ENCODE measurements around the gene REEP3. TPM values are rescaled to one million over a fixed set of nuclear protein-coding genes. Genes with fewer than 3 reads are reported as not detected.

The REEP3 gene
- polyA plus RNA-seq, 1 donor from 2014 or later = 6.9 TPM

DNA sequence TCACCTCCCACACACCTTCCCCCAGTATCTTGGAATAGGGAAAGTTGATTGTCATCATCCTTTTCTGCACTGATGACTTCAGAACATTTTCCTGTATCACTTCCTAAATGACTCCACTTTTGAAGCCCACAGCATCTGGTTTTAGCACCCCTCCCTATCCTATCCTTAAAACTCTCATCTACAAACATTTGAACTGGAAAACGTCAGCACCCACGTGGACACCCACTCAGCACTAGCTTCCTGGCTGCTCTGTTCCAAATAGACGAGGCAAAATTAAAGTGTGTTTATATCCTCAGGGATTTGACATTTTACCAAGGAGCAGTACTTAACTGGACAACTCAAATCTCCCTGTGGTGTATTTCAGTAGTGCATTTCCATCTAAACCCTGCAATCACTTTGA lies 73.9 kb downstream of the REEP3 start:
- Histone ChIP-seq H3K9me2 (ENCODE audit: insufficient read depth, low read length) (no peaks in the 10 kb centered on the region), H3K4me2 (ENCODE audit: low read length) (no peak overlapping the region)

DNA sequence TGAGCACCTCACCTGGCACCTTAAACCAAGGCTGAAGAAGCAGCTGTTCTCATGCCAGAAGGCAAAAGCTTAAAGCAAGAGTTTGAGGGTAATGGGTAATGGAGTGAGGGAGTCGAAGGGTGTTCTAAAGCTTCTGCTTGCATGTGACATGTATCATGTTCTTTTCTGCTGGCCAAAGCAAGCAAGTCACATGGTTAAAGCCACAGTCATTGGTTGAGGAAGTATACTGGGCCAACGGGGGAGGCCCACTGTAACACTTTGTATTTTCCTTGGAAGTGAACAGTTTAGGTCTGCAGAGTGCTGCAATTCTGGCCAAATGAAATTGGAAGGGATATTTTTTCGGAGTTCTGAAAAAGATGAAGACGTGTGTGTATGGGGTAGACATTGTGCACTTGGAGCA lies 75.7 kb downstream of the REEP3 start:
- Histone ChIP-seq H3K27ac (ENCODE audit: low read length) (no peak overlapping the region), H3K9ac (ENCODE audit: low read length) (no peak overlapping the region), H3K4me2 (ENCODE audit: low read length) (no peak overlapping the region), H3K79me2 (replicated peaks; ENCODE audit: insufficient read depth, low read length) (no peaks in the 10 kb centered on the region), H3K9me2 (ENCODE audit: insufficient read depth, low read length) (no peaks in the 10 kb centered on the region), H4K20me1 (ENCODE audit: insufficient read depth) (no peaks in the 10 kb centered on the region), H3F3A (ENCODE audit: insufficient read depth, low read length, poor library complexity, severe bottlenecking) (no peaks in the 10 kb centered on the region), H3K27me3 (ENCODE audit: insufficient read depth, low read depth, low read length) (no peaks in the 10 kb centered on the region), H2AFZ (ENCODE audit: low read depth, low read length) (no peak overlapping the region), H3K9me3 (ENCODE audit: low read length) (no peaks in the 10 kb centered on the region), H3K4me3 (ENCODE audit: low read length) (no peak overlapping the region), H3K36me3 (ENCODE audit: insufficient read depth, low read length) (no peaks in the 10 kb centered on the region)
- TF ChIP-seq EP300 (conservative IDR thresholded peaks at IDR 0.05; ENCODE audit: poor library complexity, severe bottlenecking) = no peak
- no peak for TF ChIP-seq MXI1 (conservative IDR thresholded peaks at IDR 0.05; ENCODE audit: poor library complexity, severe bottlenecking)
- no peak for TF ChIP-seq SMC3 (conservative IDR thresholded peaks at IDR 0.05; ENCODE audit: poor library complexity)
- TF ChIP-seq POLR2AphosphoS5 (IDR thresholded peaks at IDR 0.05) = no peak
- no peak for TF ChIP-seq RAD21 (conservative IDR thresholded peaks at IDR 0.05)
- TF ChIP-seq TAF1 (IDR thresholded peaks at IDR 0.05; ENCODE audit: low read depth) = no peak
- no peak for TF ChIP-seq CTCF (IDR thresholded peaks at IDR 0.05; ENCODE audit: poor library complexity, severe bottlenecking)
- TF ChIP-seq EZH2 (IDR thresholded peaks at IDR 0.05; ENCODE audit: borderline replicate concordance, insufficient read depth, low read length, poor library complexity, severe bottlenecking) = no peak
- TF ChIP-seq, protein P1, sequence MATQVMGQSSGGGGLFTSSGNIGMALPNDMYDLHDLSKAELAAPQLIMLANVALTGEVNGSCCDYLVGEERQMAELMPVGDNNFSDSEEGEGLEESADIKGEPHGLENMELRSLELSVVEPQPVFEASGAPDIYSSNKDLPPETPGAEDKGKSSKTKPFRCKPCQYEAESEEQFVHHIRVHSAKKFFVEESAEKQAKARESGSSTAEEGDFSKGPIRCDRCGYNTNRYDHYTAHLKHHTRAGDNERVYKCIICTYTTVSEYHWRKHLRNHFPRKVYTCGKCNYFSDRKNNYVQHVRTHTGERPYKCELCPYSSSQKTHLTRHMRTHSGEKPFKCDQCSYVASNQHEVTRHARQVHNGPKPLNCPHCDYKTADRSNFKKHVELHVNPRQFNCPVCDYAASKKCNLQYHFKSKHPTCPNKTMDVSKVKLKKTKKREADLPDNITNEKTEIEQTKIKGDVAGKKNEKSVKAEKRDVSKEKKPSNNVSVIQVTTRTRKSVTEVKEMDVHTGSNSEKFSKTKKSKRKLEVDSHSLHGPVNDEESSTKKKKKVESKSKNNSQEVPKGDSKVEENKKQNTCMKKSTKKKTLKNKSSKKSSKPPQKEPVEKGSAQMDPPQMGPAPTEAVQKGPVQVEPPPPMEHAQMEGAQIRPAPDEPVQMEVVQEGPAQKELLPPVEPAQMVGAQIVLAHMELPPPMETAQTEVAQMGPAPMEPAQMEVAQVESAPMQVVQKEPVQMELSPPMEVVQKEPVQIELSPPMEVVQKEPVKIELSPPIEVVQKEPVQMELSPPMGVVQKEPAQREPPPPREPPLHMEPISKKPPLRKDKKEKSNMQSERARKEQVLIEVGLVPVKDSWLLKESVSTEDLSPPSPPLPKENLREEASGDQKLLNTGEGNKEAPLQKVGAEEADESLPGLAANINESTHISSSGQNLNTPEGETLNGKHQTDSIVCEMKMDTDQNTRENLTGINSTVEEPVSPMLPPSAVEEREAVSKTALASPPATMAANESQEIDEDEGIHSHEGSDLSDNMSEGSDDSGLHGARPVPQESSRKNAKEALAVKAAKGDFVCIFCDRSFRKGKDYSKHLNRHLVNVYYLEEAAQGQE (IDR thresholded peaks at IDR 0.05; ENCODE audit: borderline replicate concordance) = no peak

More for the DNA sequence above, 73.9 kb downstream of the REEP3 start:
- Histone ChIP-seq H2AFZ (ENCODE audit: low read depth, low read length) (no peak overlapping the region), H3K27ac (ENCODE audit: low read length) (no peak overlapping the region), H3K9ac (ENCODE audit: low read length) (no peak overlapping the region), H3K27me3 (ENCODE audit: insufficient read depth, low read depth, low read length) (no peaks in the 10 kb centered on the region), H3F3A (ENCODE audit: insufficient read depth, low read length, poor library complexity, severe bottlenecking) (no peaks in the 10 kb centered on the region), H3K4me3 (ENCODE audit: low read length) (no peak overlapping the region), H4K20me1 (ENCODE audit: insufficient read depth) (no peaks in the 10 kb centered on the region), H3K9me3 (ENCODE audit: low read length) (no peaks in the 10 kb centered on the region), H3K36me3 (ENCODE audit: insufficient read depth, low read length) (no peaks in the 10 kb centered on the region), H3K79me2 (replicated peaks; ENCODE audit: insufficient read depth, low read length) (no peaks in the 10 kb centered on the region)
- no peak for TF ChIP-seq TAF1 (IDR thresholded peaks at IDR 0.05; ENCODE audit: low read depth)
- no peak for TF ChIP-seq MXI1 (conservative IDR thresholded peaks at IDR 0.05; ENCODE audit: poor library complexity, severe bottlenecking)
- TF ChIP-seq RAD21 (conservative IDR thresholded peaks at IDR 0.05) = no peak
- TF ChIP-seq EP300 (conservative IDR thresholded peaks at IDR 0.05; ENCODE audit: poor library complexity, severe bottlenecking) = no peak
- no peak for TF ChIP-seq POLR2AphosphoS5 (IDR thresholded peaks at IDR 0.05)
- no peak for TF ChIP-seq EZH2 (IDR thresholded peaks at IDR 0.05; ENCODE audit: borderline replicate concordance, insufficient read depth, low read length, poor library complexity, severe bottlenecking)
- TF ChIP-seq CTCF (IDR thresholded peaks at IDR 0.05; ENCODE audit: poor library complexity, severe bottlenecking) = no peak
- TF ChIP-seq, protein P1 (IDR thresholded peaks at IDR 0.05; ENCODE audit: borderline replicate concordance) = no peak
- no peak for TF ChIP-seq SMC3 (conservative IDR thresholded peaks at IDR 0.05; ENCODE audit: poor library complexity)
